ENCODE measurements around the gene ICA1L.
"Not testable (repeated sequence)": the region's sequence is repeated elsewhere in the genome, so short reads cannot be mapped to it uniquely, and the experiment has no call there.

Gene ICA1L

GRCh38 chr2:202910698-202911097 is 39.1 kb upstream of the ICA1L start:
- Histone ChIP-seq H3K9me3 (no peaks in the 10 kb centered on the region), H3K4me3 (peak overlapping the region; percentile 61 to 76), H3K4me1 (peaks cover 0 to 24% (median 8%) of the 10 kb centered on the region in 4 donors), H3K27ac (peak overlapping the region; percentile 67 to 80), H3K27me3 (no peaks in the 10 kb centered on the region), H3K36me3 (peaks cover 0 to 7% (median under 1%) of the 10 kb centered on the region in 3 donors)
- intact Hi-C loops (cut with DNase I; ENCODE audit: low total_unique reads): no loop called here
- DNase-seq: no peak
- TF ChIP-seq CTCF (IDR thresholded peaks at IDR 0.05): no peak

- H3K4me3 ChIP-seq; DNase-seq; H3K27me3 ChIP-seq; intact Hi-C loops (cut with DNase I; ENCODE audit: low total_unique reads); H3K9me3 ChIP-seq; H3K27ac ChIP-seq: not testable (repeated sequence)
- H3K36me3 ChIP-seq: peaks cover 0 to 11% (median 5%) of the 10 kb centered on the region in 3 donors
- peaks cover 0 to 24% (median 8%) of the 10 kb centered on the region in 4 donors for H3K4me1 ChIP-seq
Measured at GRCh38 chr2:202910250-202910649, 38.7 kb upstream of the ICA1L start.

DNA sequence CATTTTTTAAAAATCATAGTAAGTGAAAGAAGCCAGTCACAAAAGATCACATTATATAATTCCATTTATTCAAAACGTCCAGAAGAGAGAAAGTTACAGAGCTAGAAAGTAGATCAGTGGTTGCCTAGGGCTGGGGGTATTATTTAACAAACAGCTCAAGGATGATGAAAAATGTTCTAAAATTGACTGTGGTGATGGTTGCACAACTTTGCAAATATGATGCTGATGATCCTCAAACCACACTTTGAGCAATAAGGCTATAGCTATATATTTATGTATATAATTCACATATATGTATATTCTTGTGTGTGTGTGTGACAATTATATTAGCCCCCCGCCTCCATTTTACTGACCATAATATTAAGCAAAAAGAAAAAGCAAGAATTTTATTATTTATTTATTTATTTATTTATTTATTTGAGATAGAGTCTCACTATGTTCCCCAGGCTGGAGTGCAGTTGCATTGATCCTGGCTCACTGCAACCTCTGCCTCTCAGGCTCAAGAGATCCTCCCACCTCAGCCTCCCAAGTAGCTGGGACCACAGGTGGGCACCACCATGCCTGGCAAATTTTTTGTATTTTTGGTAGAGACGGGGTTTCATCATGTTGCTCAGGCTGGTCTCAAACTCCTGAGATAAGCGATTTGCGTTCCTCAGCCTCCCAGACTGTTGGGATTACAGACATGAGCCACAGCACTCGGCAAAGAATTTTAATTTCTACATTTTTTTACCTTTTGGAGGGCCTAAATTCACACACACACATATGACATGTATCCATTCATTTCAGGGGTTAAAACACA is 38.0 kb upstream of the ICA1L start:
- Histone ChIP-seq H3K9me3 (no peaks in the 10 kb centered on the region), H3K27me3 (no peaks in the 10 kb centered on the region), H3K4me3 (no peak overlapping the region), H3K4me1 (peaks cover 0 to 24% (median 8%) of the 10 kb centered on the region in 4 donors), H3K36me3 (peaks cover 0 to 11% (median 5%) of the 10 kb centered on the region in 3 donors), H3K27ac (no peak overlapping the region)
- DNase-seq: no peak
- intact Hi-C loops (cut with DNase I; ENCODE audit: low total_unique reads): no loop called here
- TF ChIP-seq CTCF (IDR thresholded peaks at IDR 0.05): no peak

- no peak overlapping the region for H3K4me3 ChIP-seq
- no peaks in the 10 kb centered on the region for H3K9me3 ChIP-seq
Measured at GRCh38 chr2:202908186-202908585, 36.6 kb upstream of the ICA1L start.

DNA sequence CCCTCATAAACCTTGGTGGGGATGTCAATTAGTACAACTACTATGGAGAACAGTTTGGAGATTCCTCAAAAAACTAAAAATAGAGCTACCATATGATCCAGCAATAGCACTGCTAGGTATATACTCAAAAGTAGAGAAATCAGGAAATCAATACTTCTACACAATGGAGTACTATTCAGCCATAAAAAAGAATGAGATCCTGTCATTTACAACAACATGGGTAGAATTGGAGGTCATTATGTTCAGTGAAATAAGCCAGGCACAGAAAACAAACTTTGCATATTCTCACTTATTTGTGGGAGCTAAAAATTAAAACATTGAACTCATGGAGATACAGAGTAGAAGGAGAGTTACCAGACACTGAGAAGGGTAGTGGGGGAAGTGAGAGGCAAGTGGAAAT is 33.9 kb upstream of the ICA1L start:
- H3K9me3 ChIP-seq; DNase-seq; H3K4me3 ChIP-seq; H3K27ac ChIP-seq; H3K27me3 ChIP-seq; H3K4me1 ChIP-seq; intact Hi-C loops (cut with DNase I; ENCODE audit: low total_unique reads): not testable (repeated sequence)
- H3K36me3 ChIP-seq: peaks cover 0 to 11% (median 5%) of the 10 kb centered on the region in 3 donors

More at GRCh38 chr2:202908186-202908585, 36.6 kb upstream of the ICA1L start:
- no peak for DNase-seq
- no peak overlapping the region for H3K27ac ChIP-seq
- intact Hi-C loops (cut with DNase I; ENCODE audit: low total_unique reads): no loop called here
- H3K36me3 ChIP-seq: peaks cover 0 to 11% (median 5%) of the 10 kb centered on the region in 3 donors
- no peak for TF ChIP-seq CTCF (IDR thresholded peaks at IDR 0.05)
- no peaks in the 10 kb centered on the region for H3K27me3 ChIP-seq
- peaks cover 0 to 18% (median 8%) of the 10 kb centered on the region in 4 donors for H3K4me1 ChIP-seq

GRCh38 chr2:202885190-202885589 is 13.6 kb upstream of the ICA1L start:
- intact Hi-C loops (cut with DNase I; ENCODE audit: low total_unique reads): no loop called here
- Histone ChIP-seq H3K9me3 (no peaks in the 10 kb centered on the region), H3K4me3 (no peak overlapping the region), H3K27ac (no peak overlapping the region), H3K4me1 (no peaks in the 10 kb centered on the region), H3K36me3 (peaks cover 10 to 64% (median 26%) of the 10 kb centered on the region in 3 donors), H3K27me3 (no peaks in the 10 kb centered on the region)
- no peak for TF ChIP-seq CTCF (IDR thresholded peaks at IDR 0.05)
- no peak for DNase-seq
